CD4-positive, CD25-positive, alpha-beta regulatory T cell (primary cell): ENCODE data around the gene CEP170B. TPM values are rescaled to one million over a fixed set of nuclear protein-coding genes. Genes with fewer than 3 reads are reported as not detected.

Source experiments
- ATAC-seq, 2 donors: fragments of 150-1000 bp; cut with Tn5 transposase; one replicate each; pipeline ENCODE4 v1.10.0; 2021; ENCODE audit warnings: low read depth in 2 of 2, moderate number of reproducible peaks in 2 of 2, moderate library complexity in 1 of 2
- DNase-seq, 3 donors: peaks; one replicate each; pipeline versions ENCODE4 v3.0.0 to v3.0.0-alpha.2; 2012 to 2022; ENCODE audit warnings: mixed read lengths in 1 of 3
- H3K27ac ChIP-seq: one replicate; pipeline ENCODE4 v1.7.0; 2013; ENCODE audit warnings: mild to moderate bottlenecking, low read length; ENCODE audit not compliant: insufficient read depth, poor library complexity, severe bottlenecking
- H3K27me3 ChIP-seq: one replicate; pipeline ENCODE4 v1.7.0; 2013; ENCODE audit warnings: low read length; ENCODE audit not compliant: control insufficient read depth, insufficient read depth
- H3K36me3 ChIP-seq: one replicate; pipeline ENCODE4 v1.7.0; 2013; ENCODE audit warnings: mild to moderate bottlenecking, low read length, moderate library complexity; ENCODE audit not compliant: control insufficient read depth, insufficient read depth
- H3K4me1 ChIP-seq: 2 replicates; pipeline ENCODE4 v1.7.0; 2013; ENCODE audit warnings: mild to moderate bottlenecking, low read length; ENCODE audit not compliant: insufficient read depth, control insufficient read depth, poor library complexity, severe bottlenecking
- H3K4me3 ChIP-seq: one replicate; pipeline ENCODE4 v1.7.0; 2013; ENCODE audit warnings: low read depth, mild to moderate bottlenecking, low read length, moderate library complexity
- H3K9me3 ChIP-seq, 2 experiments: 1 replicate in 1 of 2; 2 replicates in 1 of 2; pipeline ENCODE4 v1.7.0; 2013; ENCODE audit warnings: low read length in 2 of 2, mild to moderate bottlenecking in 1 of 2, moderate library complexity in 1 of 2; ENCODE audit not compliant: control insufficient read depth in 2 of 2
- H3K27ac Mint-ChIP-seq, 3 donors: one replicate each; pipeline ENCODE4 v1.8.0; 2020 to 2022; ENCODE audit warnings: mild to moderate bottlenecking in 3 of 3, mixed read lengths in 3 of 3, moderate library complexity in 2 of 3
- H3K27me3 Mint-ChIP-seq: one replicate; pipeline ENCODE4 v1.8.0; 2022; ENCODE audit warnings: mild to moderate bottlenecking, mixed read lengths
- H3K36me3 Mint-ChIP-seq: one replicate; pipeline ENCODE4 v1.8.0; 2020; ENCODE audit warnings: mixed read lengths
- H3K4me1 Mint-ChIP-seq, 4 donors: one replicate each; pipeline ENCODE4 v1.8.0; 2020 to 2022; ENCODE audit warnings: mixed read lengths in 4 of 4, mild to moderate bottlenecking in 1 of 4
- H3K4me3 Mint-ChIP-seq, 4 donors: one replicate each; pipeline ENCODE4 v1.8.0; 2020 to 2022; ENCODE audit warnings: mild to moderate bottlenecking in 4 of 4, mixed read lengths in 4 of 4, moderate library complexity in 3 of 4
- H3K9me3 Mint-ChIP-seq, 7 donors: one replicate each; pipeline ENCODE4 v1.8.0; 2020 to 2022; ENCODE audit warnings: mixed read lengths in 7 of 7, mild to moderate bottlenecking in 3 of 7, moderate library complexity in 2 of 7
- polyA plus RNA-seq, 4 donors: library from polyadenylated mRNA; unstranded; fragments of 300-500 nt; fragmentation: Illumina TruSeq; gene quantifications; one replicate each; pipeline ENCODE4 v1.2.3, GENCODE V29; 2021
- total RNA-seq: library from RNA; stranded (reverse); gene quantifications from one replicate; pipeline ENCODE4 v1.2.3, GENCODE V29; 2022

CEP170B gene
- total and polyA plus RNA-seq, 5 donors from 2014 or later = 0.03 to 3.1 TPM; not detected in 3

- Mint-ChIP-seq H3K36me3 (no peaks in the 10 kb centered on the region), H3K27me3 (peaks cover 3% of the 10 kb centered on the region), H3K4me3 (no peak overlapping the region), H3K27ac (no peak overlapping the region), H3K4me1 (no peaks in the 10 kb centered on the region), H3K9me3 (peaks cover 0 to 5% (median 0%) of the 10 kb centered on the region in 7 donors)
- Histone ChIP-seq H3K36me3 (no peaks in the 10 kb centered on the region), H3K9me3 (peaks cover 0 to 3% of the 10 kb centered on the region in 2 experiments), H3K4me1 (no peaks in the 10 kb centered on the region), H3K4me3 (no peak overlapping the region), H3K27ac (no peak overlapping the region), H3K27me3 (no peaks in the 10 kb centered on the region)
- DNase-seq (no peak), ATAC-seq (no peak)
Observed at GRCh38 chr14:104923640-104924420, 58.8 kb downstream of the CEP170B start.

GRCh38 chr14:104924421-104925213 lies 59.5 kb downstream of the CEP170B start, which contains the start of gene PLD4:
PLD4 (plus strand) TSS chr14:104924879; CDS start chr14:104927141, 2,262 bp downstream.
- no peak within 1 kb of the TSS for H3K4me3 ChIP-seq
- no peaks in the 10 kb centered on the region for H3K4me1 ChIP-seq
- H3K9me3 Mint-ChIP-seq = peaks cover 0 to 5% (median 0%) of the 10 kb centered on the region in 7 donors
- H3K9me3 ChIP-seq = peaks cover 0 to 3% of the 10 kb centered on the region in 2 experiments
- no peak within 1 kb of the TSS for H3K4me3 Mint-ChIP-seq
- no peaks in the 10 kb centered on the region for H3K27me3 ChIP-seq
- DNase-seq (no peak), ATAC-seq (no peak)
- H3K27ac ChIP-seq = no peak within 1 kb of the TSS
- no peaks in the 10 kb centered on the region for H3K36me3 ChIP-seq
- no peaks in the 10 kb centered on the region for H3K36me3 Mint-ChIP-seq
- no peak within 1 kb of the TSS for H3K27ac Mint-ChIP-seq
- no peaks in the 10 kb centered on the region for H3K4me1 Mint-ChIP-seq
- peaks cover 6% of the 10 kb centered on the region for H3K27me3 Mint-ChIP-seq

- Mint-ChIP-seq H3K4me3 (no peak overlapping the region), H3K27ac (no peak overlapping the region), H3K27me3 (peaks cover 6% of the 10 kb centered on the region), H3K4me1 (peaks cover 0 to 2% (median 0%) of the 10 kb centered on the region in 4 donors), H3K9me3 (peaks cover 0 to 5% (median 0%) of the 10 kb centered on the region in 7 donors), H3K36me3 (no peaks in the 10 kb centered on the region)
- Histone ChIP-seq H3K36me3 (no peaks in the 10 kb centered on the region), H3K27ac (no peak overlapping the region), H3K27me3 (no peaks in the 10 kb centered on the region), H3K9me3 (peaks cover 0 to 3% of the 10 kb centered on the region in 2 experiments), H3K4me1 (no peaks in the 10 kb centered on the region), H3K4me3 (no peak overlapping the region)
- ATAC-seq = no peak
- DNase-seq = no peak
Observed at GRCh38 chr14:104925214-104925854, 60.3 kb downstream of the CEP170B start.

GRCh38 chr14:104925855-104926609 lies 61.0 kb downstream of the CEP170B start:
- Mint-ChIP-seq H3K9me3 (peaks cover 0 to 5% (median 0%) of the 10 kb centered on the region in 7 donors), H3K27ac (no peak overlapping the region), H3K27me3 (peaks cover 6% of the 10 kb centered on the region), H3K4me3 (no peak overlapping the region), H3K4me1 (peaks cover 0 to 5% (median 0%) of the 10 kb centered on the region in 4 donors), H3K36me3 (no peaks in the 10 kb centered on the region)
- no peak overlapping the region for H3K4me3 ChIP-seq
- no peaks in the 10 kb centered on the region for H3K4me1 ChIP-seq
- no peak overlapping the region for H3K27ac ChIP-seq
- H3K27me3 ChIP-seq = no peaks in the 10 kb centered on the region
- peaks cover 0 to 3% of the 10 kb centered on the region in 2 experiments for H3K9me3 ChIP-seq
- ATAC-seq (no peak), DNase-seq (no peak)
- no peaks in the 10 kb centered on the region for H3K36me3 ChIP-seq

- Histone ChIP-seq H3K36me3 (no peaks in the 10 kb centered on the region), H3K9me3 (peaks cover 0 to 3% of the 10 kb centered on the region in 2 experiments), H3K27me3 (no peaks in the 10 kb centered on the region), H3K4me1 (no peaks in the 10 kb centered on the region), H3K4me3 (no peak overlapping the region), H3K27ac (no peak overlapping the region)
- H3K4me1 Mint-ChIP-seq = peaks cover 0 to 5% (median 0%) of the 10 kb centered on the region in 4 donors
- H3K36me3 Mint-ChIP-seq = no peaks in the 10 kb centered on the region
- H3K9me3 Mint-ChIP-seq = peaks cover 0 to 5% (median 0%) of the 10 kb centered on the region in 7 donors
- ATAC-seq = peak; percentile 20 to 40
- no peak overlapping the region for H3K27ac Mint-ChIP-seq
- H3K4me3 Mint-ChIP-seq = no peak overlapping the region
- no peak for DNase-seq
- peaks cover 6% of the 10 kb centered on the region for H3K27me3 Mint-ChIP-seq
Observed at GRCh38 chr14:104926619-104927431, 61.8 kb downstream of the CEP170B start.

- H3K9me3 Mint-ChIP-seq = peaks cover 0 to 5% (median 0%) of the 10 kb centered on the region in 7 donors
- ATAC-seq = no peak
- Histone ChIP-seq H3K36me3 (no peaks in the 10 kb centered on the region), H3K27me3 (no peaks in the 10 kb centered on the region), H3K27ac (no peak overlapping the region), H3K4me3 (no peak overlapping the region), H3K4me1 (no peaks in the 10 kb centered on the region), H3K9me3 (peaks cover 0 to 3% of the 10 kb centered on the region in 2 experiments)
- H3K27me3 Mint-ChIP-seq = peaks cover 6% of the 10 kb centered on the region
- H3K4me1 Mint-ChIP-seq = peaks cover 0 to 5% (median 0%) of the 10 kb centered on the region in 4 donors
- no peak overlapping the region for H3K4me3 Mint-ChIP-seq
- no peak for DNase-seq
- no peaks in the 10 kb centered on the region for H3K36me3 Mint-ChIP-seq
- H3K27ac Mint-ChIP-seq = no peak overlapping the region
Observed at GRCh38 chr14:104927432-104927816, 62.4 kb downstream of the CEP170B start.
